Trophoblast cell (in vitro differentiated cells and primary cell): ENCODE results near the gene PRPF40A.
A peak's percentile ranks its signal among the peaks of the same experiment; 100 is the strongest.

Experiments used
- DNase-seq, 2 donors: peaks; one replicate each; pipeline ENCODE4 v3.0.0-alpha.2; 2016
- H2AFZ ChIP-seq: 2 replicates; pipeline ENCODE4 v1.6.1; 2013; ENCODE audit warnings: low read length, moderate library complexity, mild to moderate bottlenecking; ENCODE audit not compliant: insufficient read depth, poor library complexity
- H2AK5ac ChIP-seq: 2 replicates; pipeline ENCODE4 v1.6.1; 2013; ENCODE audit warnings: mild to moderate bottlenecking, low read length
- H2BK120ac ChIP-seq: 2 replicates; pipeline ENCODE4 v1.6.1; 2013; ENCODE audit warnings: low read length, mild to moderate bottlenecking, moderate library complexity; ENCODE audit not compliant: insufficient read depth, poor library complexity
- H2BK12ac ChIP-seq: 2 replicates; pipeline ENCODE4 v1.6.1; 2013; ENCODE audit warnings: mild to moderate bottlenecking, low read length, moderate library complexity
- H2BK5ac ChIP-seq: 2 replicates; pipeline ENCODE4 v1.6.1; 2013; ENCODE audit warnings: low read length, low read depth, moderate library complexity, mild to moderate bottlenecking; ENCODE audit not compliant: poor library complexity
- H3K14ac ChIP-seq: 2 replicates; pipeline ENCODE4 v1.6.1; 2013; ENCODE audit warnings: mild to moderate bottlenecking, low read length
- H3K18ac ChIP-seq: 2 replicates; pipeline ENCODE4 v1.6.1; 2013; ENCODE audit warnings: mild to moderate bottlenecking, low read length
- H3K23ac ChIP-seq: 2 replicates; pipeline ENCODE4 v1.6.1; 2013; ENCODE audit warnings: low read length
- H3K27ac ChIP-seq: 2 replicates; pipeline ENCODE4 v1.5.1; 2013; ENCODE audit warnings: low read depth, mild to moderate bottlenecking, inconsistent platforms, low read length, moderate library complexity
- H3K27me3 ChIP-seq: 2 replicates; pipeline ENCODE4 v1.6.1; 2013; ENCODE audit warnings: inconsistent platforms, mild to moderate bottlenecking, low read length, moderate library complexity; ENCODE audit not compliant: insufficient read depth
- H3K36me3 ChIP-seq, 2 experiments: 1 replicate in 1 of 2; 2 replicates in 1 of 2; pipeline ENCODE4 v1.6.1; 2013; ENCODE audit warnings: low read length in 2 of 2, mild to moderate bottlenecking in 2 of 2, moderate library complexity in 1 of 2; ENCODE audit not compliant: insufficient read depth in 2 of 2, control insufficient read depth in 1 of 2
- H3K4ac ChIP-seq: 2 replicates; pipeline ENCODE4 v1.6.1; 2013; ENCODE audit warnings: low read depth, mild to moderate bottlenecking, low read length, moderate library complexity
- H3K4me1 ChIP-seq, 2 experiments: 1 replicate in 1 of 2; 2 replicates in 1 of 2; pipeline ENCODE4 v1.6.1; 2013; ENCODE audit warnings: low read length in 2 of 2, mild to moderate bottlenecking in 2 of 2, moderate library complexity in 1 of 2; ENCODE audit not compliant: insufficient read depth in 2 of 2, control insufficient read depth in 1 of 2
- H3K4me2 ChIP-seq: 2 replicates; pipeline ENCODE4 v1.6.1; 2013; ENCODE audit warnings: inconsistent platforms, mild to moderate bottlenecking, low read length, moderate library complexity
- H3K4me3 ChIP-seq: 2 replicates; pipeline ENCODE4 v1.5.1; 2013; ENCODE audit warnings: mild to moderate bottlenecking, low read depth, low read length, inconsistent platforms
- H3K79me1 ChIP-seq: one replicate; pipeline ENCODE4 v1.6.1; 2013; ENCODE audit warnings: low read length
- H3K79me2 ChIP-seq: 2 replicates; pipeline ENCODE4 v1.6.1; 2013; ENCODE audit warnings: low read length, mild to moderate bottlenecking; ENCODE audit not compliant: control insufficient read depth, insufficient read depth, poor library complexity
- H3K9ac ChIP-seq: 2 replicates; pipeline ENCODE4 v1.6.1; 2013; ENCODE audit warnings: mild to moderate bottlenecking, low read length
- H3K9me3 ChIP-seq: 2 replicates; pipeline ENCODE4 v1.6.1; 2013; ENCODE audit warnings: low read depth, mild to moderate bottlenecking, control low read depth, inconsistent platforms, low read length; ENCODE audit not compliant: insufficient read depth
- H4K12ac ChIP-seq: 2 replicates; pipeline ENCODE4 v1.6.1; 2013; ENCODE audit warnings: low read depth, mild to moderate bottlenecking, low read length, moderate library complexity
- H4K8ac ChIP-seq: 2 replicates; pipeline ENCODE4 v1.6.1; 2013; ENCODE audit warnings: low read depth, mild to moderate bottlenecking, low read length, moderate library complexity
- H4K91ac ChIP-seq: one replicate; pipeline ENCODE4 v1.6.1; 2013; ENCODE audit warnings: low read depth, mild to moderate bottlenecking, low read length, moderate library complexity
- WGBS: extraction: QIAGEN DNeasy Blood & Tissue Kit; methylation state at CpG from one replicate; pipeline ENCODE4 v1.1.7; 2013; ENCODE audit warnings: missing lambda C conversion rate; ENCODE audit not compliant: insufficient read length, insufficient coverage; ENCODE audit errors: extremely low coverage; 5-methylcytosine and 5-hydroxymethylcytosine counted together

PRPF40A gene

GRCh38 chr2:152646775-152647174 is 70.5 kb downstream of the PRPF40A start:
- Histone ChIP-seq H3K36me3 (peaks cover 11 to 18% of the 10 kb centered on the region in 2 experiments), H3K4me2 (no peak overlapping the region), H3K27ac (no peak overlapping the region), H2AK5ac (no peak overlapping the region), H3K4me3 (no peak overlapping the region), H3K79me1 (peaks cover 5% of the 10 kb centered on the region), H2BK120ac (no peak overlapping the region), H4K8ac (no peak overlapping the region), H3K4ac (no peak overlapping the region), H3K4me1 (peaks cover 22 to 29% of the 10 kb centered on the region in 2 experiments), H3K18ac (no peak overlapping the region), H2BK12ac (no peak overlapping the region), H3K79me2 (no peaks in the 10 kb centered on the region), H4K91ac (no peak overlapping the region), H4K12ac (no peak overlapping the region), H2BK5ac (peak overlapping the region; percentile 14), H3K9me3 (no peaks in the 10 kb centered on the region), H3K23ac (no peak overlapping the region), H3K9ac (no peak overlapping the region), H2AFZ (no peak overlapping the region), H3K27me3 (no peaks in the 10 kb centered on the region), H3K14ac (no peak overlapping the region)
- WGBS, result no CpG with 5 or more reads among the region's 3 CpGs
- DNase-seq, result peak; percentile 59 to 72

- no peak overlapping the region for H4K12ac ChIP-seq
- no peak overlapping the region for H4K91ac ChIP-seq
- no peak overlapping the region for H2AFZ ChIP-seq
- no peak overlapping the region for H2BK5ac ChIP-seq
- no CpG with 5 or more reads among the region's 4 CpGs for WGBS
- DNase-seq, result peak; percentile 5 to 58
- H3K27ac ChIP-seq, result peak overlapping the region; percentile 38
- peak overlapping the region; percentile 3 for H3K4me2 ChIP-seq
- H2BK12ac ChIP-seq, result no peak overlapping the region
- no peak overlapping the region for H3K4ac ChIP-seq
- H4K8ac ChIP-seq, result no peak overlapping the region
- peaks cover 5% of the 10 kb centered on the region for H3K79me1 ChIP-seq
- no peak overlapping the region for H3K14ac ChIP-seq
- no peak overlapping the region for H2BK120ac ChIP-seq
- no peaks in the 10 kb centered on the region for H3K79me2 ChIP-seq
- no peak overlapping the region for H2AK5ac ChIP-seq
- H3K23ac ChIP-seq, result no peak overlapping the region
- peaks cover 22 to 29% of the 10 kb centered on the region in 2 experiments for H3K4me1 ChIP-seq
- no peak overlapping the region for H3K18ac ChIP-seq
- no peak overlapping the region for H3K4me3 ChIP-seq
- H3K36me3 ChIP-seq, result peaks cover 11 to 18% of the 10 kb centered on the region in 2 experiments
- no peaks in the 10 kb centered on the region for H3K9me3 ChIP-seq
- H3K9ac ChIP-seq, result no peak overlapping the region
- H3K27me3 ChIP-seq, result no peaks in the 10 kb centered on the region
These were observed 71.0 kb downstream of the PRPF40A start for GRCh38 chr2:152646264-152646663.

GRCh38 chr2:152644189-152644873 is 72.9 kb downstream of the PRPF40A start:
- Histone ChIP-seq H3K4me2 (no peak overlapping the region), H3K4ac (no peak overlapping the region), H3K23ac (no peak overlapping the region), H3K27ac (peak overlapping the region; percentile 23), H3K9ac (no peak overlapping the region), H3K14ac (no peak overlapping the region), H3K9me3 (no peaks in the 10 kb centered on the region), H2BK120ac (no peak overlapping the region), H3K27me3 (no peaks in the 10 kb centered on the region), H3K18ac (no peak overlapping the region), H4K12ac (no peak overlapping the region), H4K91ac (no peak overlapping the region), H3K36me3 (peaks cover 9 to 33% of the 10 kb centered on the region in 2 experiments), H2AK5ac (no peak overlapping the region), H2BK12ac (no peak overlapping the region), H4K8ac (no peak overlapping the region), H2AFZ (no peak overlapping the region), H3K4me3 (no peak overlapping the region), H2BK5ac (no peak overlapping the region), H3K4me1 (peaks cover 22 to 29% of the 10 kb centered on the region in 2 experiments), H3K79me2 (no peaks in the 10 kb centered on the region), H3K79me1 (peaks cover 5% of the 10 kb centered on the region)
- no CpG with 5 or more reads among the region's 6 CpGs for WGBS
- DNase-seq, result no peak

GRCh38 chr2:152638590-152638989 is 78.7 kb downstream of the PRPF40A start:
- Histone ChIP-seq H3K79me1 (no peaks in the 10 kb centered on the region), H3K4me1 (peaks cover 0 to 2% of the 10 kb centered on the region in 2 experiments), H3K9ac (no peak overlapping the region), H3K9me3 (no peaks in the 10 kb centered on the region), H3K4me3 (no peak overlapping the region), H2BK120ac (no peak overlapping the region), H3K36me3 (peaks cover 14 to 54% of the 10 kb centered on the region in 2 experiments), H2BK5ac (no peak overlapping the region), H3K27ac (no peak overlapping the region), H4K91ac (no peak overlapping the region), H4K8ac (no peak overlapping the region), H3K14ac (no peak overlapping the region), H3K4ac (no peak overlapping the region), H3K27me3 (no peaks in the 10 kb centered on the region), H3K23ac (no peak overlapping the region), H2AK5ac (no peak overlapping the region), H3K4me2 (no peak overlapping the region), H3K79me2 (no peaks in the 10 kb centered on the region), H2BK12ac (no peak overlapping the region), H3K18ac (no peak overlapping the region), H4K12ac (no peak overlapping the region), H2AFZ (no peak overlapping the region)
- no peak for DNase-seq
- WGBS, result no CpG with 5 or more reads among the region's 8 CpGs
